ENCODE measurements around the gene PIK3R2.

PIK3R2 gene

DNA sequence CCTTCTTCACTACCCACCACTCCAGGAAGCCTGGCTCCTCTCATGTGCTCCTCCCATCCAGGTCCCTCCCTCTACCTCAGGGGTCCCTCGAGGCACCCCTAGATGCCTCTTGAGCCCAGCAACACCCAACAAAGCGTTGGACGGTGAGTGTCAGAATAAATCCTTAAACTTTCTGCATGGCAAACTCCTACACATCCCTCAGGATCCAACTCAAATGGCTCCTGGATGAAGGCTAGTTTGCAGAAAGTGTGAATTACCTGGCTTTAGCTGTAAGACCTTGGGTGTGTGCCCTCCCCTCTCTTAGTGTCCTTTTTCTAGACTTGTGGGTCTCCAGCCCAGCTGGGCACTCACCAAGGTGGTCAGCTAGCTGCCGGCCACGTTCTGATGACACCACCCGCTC lies 45.4 kb downstream of the PIK3R2 start:
- in situ Hi-C loops (cut with MboI; ENCODE audit: low sequenced_read_pairs) = no loop called here

- in situ Hi-C loops (cut with MboI; ENCODE audit: low sequenced_read_pairs) = loop anchor here (25.0 kb wide), 1 partner anchor 135 kb away; the partner anchor contains the start of gene PGPEP1
Observed at GRCh38 chr19:18202397-18202777, 49.4 kb downstream of the PIK3R2 start.

- in situ Hi-C loops (cut with MboI; ENCODE audit: low sequenced_read_pairs) = loop anchor here (25.0 kb wide), 1 partner anchor 134 kb away; the partner anchor contains the start of gene PGPEP1
Observed at GRCh38 chr19:18202778-18203407, 49.9 kb downstream of the PIK3R2 start.

DNA sequence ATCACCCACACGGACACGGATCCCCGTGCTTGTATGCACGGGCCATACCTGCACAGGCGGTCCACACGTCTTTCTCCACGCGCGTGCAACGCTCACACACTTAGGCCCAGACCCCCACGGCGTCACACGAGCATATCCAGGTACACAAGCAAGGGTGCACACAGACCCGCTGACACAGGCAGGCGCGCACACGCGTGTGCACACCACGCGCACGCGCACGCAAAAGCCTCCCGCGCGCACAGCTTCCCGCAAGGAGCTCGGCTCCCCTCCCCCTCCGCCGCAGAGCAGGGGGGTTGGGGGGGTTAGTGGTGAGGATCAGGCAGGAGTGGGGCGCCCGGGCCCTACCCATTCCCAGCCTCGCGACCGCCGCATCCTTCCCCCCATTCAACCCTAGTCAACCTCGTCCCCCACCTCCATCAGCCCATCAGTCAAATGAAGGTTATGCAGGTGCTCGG lies 50.5 kb downstream of the PIK3R2 start:
- in situ Hi-C loops (cut with MboI; ENCODE audit: low sequenced_read_pairs) = loop anchor here (25.0 kb wide), 1 partner anchor 134 kb away; the partner anchor contains the start of gene PGPEP1

DNA sequence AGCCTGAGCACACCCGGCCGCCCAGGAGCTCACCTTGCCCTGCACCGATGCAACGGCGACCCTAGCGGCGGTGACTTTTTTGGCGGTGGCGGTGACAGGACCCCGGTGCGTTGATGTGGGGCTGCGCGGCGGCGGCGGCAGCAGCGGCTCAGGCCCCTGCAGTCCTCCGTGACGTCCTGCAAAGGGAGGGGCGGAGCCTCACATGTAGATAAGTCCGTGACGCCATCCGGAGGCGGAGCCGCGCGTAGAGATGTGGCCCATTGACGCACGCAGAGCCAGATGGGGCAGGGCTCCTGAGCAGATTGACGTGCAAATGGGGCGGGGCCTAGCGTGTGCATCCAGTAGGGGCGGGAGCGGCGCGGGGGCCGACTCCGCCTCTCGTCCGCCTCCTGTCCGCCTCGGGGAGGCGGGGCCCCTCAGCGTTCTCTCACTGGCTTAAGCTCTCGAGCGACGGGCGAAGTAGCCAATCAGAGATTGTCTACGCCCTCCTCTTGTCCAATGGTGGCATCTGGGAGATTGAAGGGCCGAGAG lies 51.0 kb downstream of the PIK3R2 start, which contains the start of gene RAB3A:
TSS of gene RAB3A (minus strand) at position 180 of the 531 bp plus-strand sequence. CDS start 1,302 bp downstream, outside the sequence.
- in situ Hi-C loops (cut with MboI; ENCODE audit: low sequenced_read_pairs) = loop anchor here (25.0 kb wide), 1 partner anchor 133 kb away; the partner anchor contains the start of gene PGPEP1

DNA sequence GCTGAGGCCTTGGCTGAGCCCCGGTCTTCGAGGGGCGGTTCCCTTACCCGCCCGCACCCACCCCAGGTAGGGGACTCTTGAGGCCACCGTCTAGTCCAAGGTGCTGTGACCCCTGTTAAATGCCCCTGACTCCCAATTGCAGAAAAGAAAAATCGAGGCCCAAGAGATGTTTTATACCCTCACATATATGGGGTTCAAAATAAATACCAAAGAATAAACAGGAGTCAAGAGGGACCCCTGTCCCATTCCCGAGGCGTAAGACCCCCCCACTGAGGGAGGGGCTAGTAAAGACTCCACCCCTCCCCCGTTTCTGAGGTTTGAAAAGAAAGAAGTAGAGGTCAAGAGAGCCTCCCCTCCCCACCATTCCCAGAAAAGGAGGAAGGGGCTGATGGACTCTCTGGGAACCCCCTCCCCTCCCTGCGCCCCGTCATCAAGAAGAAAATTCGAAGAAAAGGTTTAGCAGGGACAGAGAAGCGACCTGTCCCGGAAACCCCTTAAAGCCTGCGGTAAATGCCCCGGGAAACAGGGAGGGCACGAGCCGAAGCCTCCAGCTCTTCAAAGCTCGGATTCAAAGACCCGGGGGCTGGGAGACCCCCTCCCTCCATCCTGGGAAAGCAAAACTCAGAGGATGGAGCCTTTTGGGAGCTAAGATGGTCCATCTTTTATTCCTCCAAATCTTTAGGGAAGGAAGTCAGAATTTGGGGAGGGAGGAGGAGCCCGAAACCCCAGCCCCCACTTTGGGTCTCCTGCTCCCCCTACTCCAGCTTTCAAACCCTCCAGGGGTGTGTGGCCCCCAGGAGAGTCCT lies 51.6 kb downstream of the PIK3R2 start:
- in situ Hi-C loops (cut with MboI; ENCODE audit: low sequenced_read_pairs) = loop anchor here (25.0 kb wide), 1 partner anchor 133 kb away; the partner anchor contains the start of gene PGPEP1

DNA sequence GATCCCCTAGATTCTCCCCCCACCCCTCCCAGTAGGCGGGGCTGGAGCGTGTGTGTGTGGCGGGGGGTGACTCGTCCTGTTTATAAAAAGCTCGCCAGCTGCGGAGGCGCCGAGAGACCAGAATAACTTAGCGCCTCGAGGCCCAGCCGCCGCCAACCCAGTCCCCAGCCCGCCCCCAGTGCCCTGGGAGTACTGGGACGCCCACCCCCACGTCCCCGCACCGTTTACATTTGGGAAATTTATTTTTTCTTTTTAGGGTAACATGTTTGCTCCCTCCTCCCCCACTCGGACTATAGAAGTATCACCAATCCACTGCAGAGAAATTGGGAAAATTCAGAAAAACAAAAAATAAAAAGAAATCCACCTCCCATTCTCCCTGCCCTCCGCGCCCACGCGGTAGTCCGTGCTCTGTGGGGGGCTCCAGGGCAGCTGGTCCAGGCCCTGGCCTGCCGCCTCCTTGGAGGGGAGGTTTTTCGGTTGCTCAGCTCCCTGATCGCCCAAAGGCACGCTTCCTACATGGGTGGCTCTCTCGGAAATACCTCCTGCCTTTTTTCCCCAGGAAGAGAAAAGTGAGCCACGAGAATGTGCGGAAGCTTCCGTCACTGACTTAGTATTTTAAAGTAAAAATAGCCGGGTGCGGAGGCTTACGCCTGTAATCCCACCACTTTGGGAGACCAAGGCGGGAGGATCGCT lies 52.4 kb downstream of the PIK3R2 start:
- in situ Hi-C loops (cut with MboI; ENCODE audit: low sequenced_read_pairs) = loop anchor here (25.0 kb wide), 1 partner anchor 132 kb away; the partner anchor contains the start of gene PGPEP1

- in situ Hi-C loops (cut with MboI; ENCODE audit: low sequenced_read_pairs) = loop anchor here (25.0 kb wide), 1 partner anchor 131 kb away; the partner anchor contains the start of gene PGPEP1
Observed at GRCh38 chr19:18206018-18206417, 53.1 kb downstream of the PIK3R2 start.

DNA sequence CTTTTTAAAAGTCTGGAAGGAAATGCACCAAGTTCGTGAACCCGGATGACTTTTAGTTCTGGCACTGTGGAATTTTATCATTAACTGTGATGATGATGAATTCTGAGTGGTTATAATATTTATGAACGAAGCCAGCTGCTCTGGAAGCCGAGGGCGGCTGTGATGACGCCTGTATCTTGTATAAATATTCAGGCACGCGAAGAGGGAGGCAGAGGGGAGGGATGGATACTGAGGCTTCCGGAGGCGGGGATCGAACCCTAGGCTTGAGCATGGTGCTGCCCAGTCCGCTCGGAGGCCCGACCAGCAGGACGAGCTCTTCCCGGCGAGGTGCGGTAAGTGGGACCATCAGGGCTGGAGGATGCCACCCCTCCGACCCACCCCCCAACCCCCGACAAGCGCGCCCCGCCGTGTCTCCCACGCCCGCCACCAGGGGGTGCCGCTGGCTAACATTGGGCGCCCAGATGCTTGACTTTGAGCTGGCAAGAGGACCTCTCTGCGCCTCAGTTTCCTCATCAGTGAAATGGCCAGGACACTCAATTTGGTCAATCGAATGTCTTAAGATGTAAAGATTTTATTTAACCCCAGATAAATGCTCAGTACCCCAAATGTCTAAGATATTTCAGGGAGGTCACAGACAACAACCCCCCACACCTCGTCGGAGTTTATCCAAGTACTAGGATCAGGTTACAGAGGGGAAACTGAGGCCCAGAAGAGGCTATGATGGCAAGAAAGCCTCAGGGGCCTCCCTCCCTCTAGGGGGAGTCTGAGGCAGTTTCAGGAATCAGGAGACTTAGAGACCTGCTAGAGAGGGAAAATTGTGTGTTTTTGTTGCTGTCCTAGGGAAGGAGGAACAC lies 55.4 kb downstream of the PIK3R2 start:
- in situ Hi-C loops (cut with MboI; ENCODE audit: low sequenced_read_pairs) = loop anchor here (25.0 kb wide), 1 partner anchor 129 kb away; the partner anchor contains the start of gene PGPEP1

DNA sequence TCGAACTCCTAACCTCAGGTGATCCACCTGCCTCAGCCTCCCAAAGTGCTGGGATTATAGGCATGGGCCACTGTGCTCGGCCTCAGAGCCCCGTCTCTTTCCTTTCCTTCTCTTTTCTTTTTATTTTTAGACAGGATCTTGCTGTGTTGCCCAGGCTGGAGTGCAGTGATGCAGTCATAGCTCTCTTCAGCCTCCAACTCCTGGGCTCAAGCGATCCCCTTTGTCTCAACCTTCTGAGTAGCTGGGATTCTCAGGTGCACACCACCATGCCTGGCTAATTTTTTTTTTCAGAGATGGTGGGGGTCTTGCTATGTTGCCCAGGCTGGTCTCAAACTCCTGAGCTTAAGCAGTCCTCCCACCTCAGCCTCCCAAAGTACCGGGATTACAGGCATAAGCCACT lies 56.9 kb downstream of the PIK3R2 start:
- in situ Hi-C loops (cut with MboI; ENCODE audit: low sequenced_read_pairs) = loop anchor here (25.0 kb wide), 1 partner anchor 127 kb away; the partner anchor contains the start of gene PGPEP1

- in situ Hi-C loops (cut with MboI; ENCODE audit: low sequenced_read_pairs) = loop anchor here (25.0 kb wide), 1 partner anchor 126 kb away; the partner anchor contains the start of gene PGPEP1
Observed at GRCh38 chr19:18211683-18212082, 58.7 kb downstream of the PIK3R2 start.

DNA sequence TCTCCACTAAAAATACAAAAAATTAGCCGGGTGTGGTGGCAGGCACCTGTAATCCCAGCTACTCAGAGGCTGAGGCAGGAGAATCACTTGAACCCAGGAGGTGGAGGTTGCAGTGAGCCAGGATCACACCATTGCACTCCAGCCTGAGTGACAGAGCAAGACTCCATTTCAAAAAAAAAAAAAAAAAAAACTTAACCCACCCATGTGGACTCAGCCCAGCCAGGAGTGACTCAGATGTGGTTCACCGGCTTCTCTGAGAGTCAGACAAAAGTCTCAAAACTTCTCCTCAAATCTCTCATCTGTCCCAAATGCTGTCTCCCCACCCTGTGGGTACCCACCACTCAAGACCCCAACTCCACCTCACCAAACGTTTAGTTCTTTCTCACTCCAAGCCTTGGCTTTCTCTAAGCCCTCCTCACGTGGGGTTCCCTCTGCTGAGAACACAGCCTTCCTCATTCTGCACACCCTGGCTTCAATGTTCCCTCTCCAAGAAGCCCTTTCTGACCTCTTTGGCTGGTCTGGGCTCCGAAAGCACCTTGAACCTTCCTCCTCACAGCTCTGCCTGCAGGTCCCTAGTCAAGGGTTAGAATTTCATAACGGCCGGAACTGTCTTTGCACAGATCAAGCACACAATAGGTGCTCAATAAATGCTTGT lies 61.9 kb downstream of the PIK3R2 start:
- in situ Hi-C loops (cut with MboI; ENCODE audit: low sequenced_read_pairs) = loop anchor here (25.0 kb wide), 1 partner anchor 122 kb away; the partner anchor contains the start of gene PGPEP1

DNA sequence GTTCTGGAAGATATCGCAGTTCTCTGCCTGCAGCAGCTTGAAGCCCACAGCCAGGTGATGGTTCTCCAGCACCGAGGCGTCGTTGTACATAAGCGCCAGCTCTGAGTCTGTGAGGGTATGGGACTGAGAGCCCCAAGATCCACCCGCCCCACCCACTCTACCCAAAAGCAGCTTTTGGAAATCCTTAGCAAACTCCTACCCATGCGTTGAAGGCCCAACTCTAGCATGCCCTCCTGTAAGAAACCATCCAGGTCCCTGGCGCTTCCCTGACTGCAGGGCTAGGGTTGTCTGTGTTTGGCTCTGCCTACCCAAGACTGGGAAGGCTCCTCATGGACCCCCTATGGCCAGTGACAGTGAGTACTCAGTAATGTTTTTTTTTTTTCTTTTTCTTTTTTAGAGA lies 63.8 kb downstream of the PIK3R2 start:
- in situ Hi-C loops (cut with MboI; ENCODE audit: low sequenced_read_pairs) = loop anchor here (25.0 kb wide), 1 partner anchor 121 kb away; the partner anchor contains the start of gene PGPEP1

DNA sequence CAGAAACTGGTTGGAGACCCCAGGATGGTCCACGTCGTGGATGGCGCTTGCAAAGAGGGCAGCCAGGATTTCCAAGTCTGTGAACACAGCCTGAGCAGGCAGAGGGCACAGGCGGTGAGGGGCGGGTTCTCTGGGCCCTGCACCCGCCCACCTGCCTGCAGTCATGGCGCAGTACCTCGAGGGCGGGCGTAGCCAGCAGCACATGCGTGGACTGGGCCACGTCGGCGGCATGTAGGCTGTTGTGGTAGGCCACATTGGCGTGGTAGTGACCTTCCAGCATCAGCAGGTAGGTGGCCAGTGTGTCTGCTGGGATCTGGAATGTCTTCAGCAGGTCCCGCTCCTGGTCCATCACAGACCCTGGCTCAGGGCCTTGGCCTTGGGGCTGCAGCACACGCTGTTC lies 65.2 kb downstream of the PIK3R2 start:
- in situ Hi-C loops (cut with MboI; ENCODE audit: low sequenced_read_pairs) = loop anchor here (25.0 kb wide), 1 partner anchor 119 kb away; the partner anchor contains the start of gene PGPEP1

DNA sequence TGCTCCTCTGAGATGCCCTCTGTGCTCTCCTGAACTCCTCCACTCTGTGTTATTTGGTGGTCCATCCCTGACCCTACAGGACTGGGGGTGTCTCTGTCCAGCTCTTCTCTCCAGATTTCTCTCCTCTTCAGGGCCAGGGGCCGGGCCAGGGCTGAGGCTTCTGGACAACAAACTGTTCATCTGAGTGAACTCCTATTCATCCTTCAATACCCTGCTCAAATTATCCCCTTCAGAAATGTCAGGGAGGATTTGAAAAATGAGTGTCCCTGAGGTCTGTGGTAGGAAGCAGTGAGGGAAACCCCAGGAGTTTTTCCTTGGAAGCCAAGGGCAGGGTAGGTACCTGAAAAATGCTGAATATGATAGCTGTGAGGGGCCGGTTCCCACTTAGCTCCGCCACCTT lies 65.6 kb downstream of the PIK3R2 start:
- in situ Hi-C loops (cut with MboI; ENCODE audit: low sequenced_read_pairs) = loop anchor here (25.0 kb wide), 1 partner anchor 119 kb away; the partner anchor contains the start of gene PGPEP1

Measured in HL-60/S4 treated with phorbol 12-myristate 13-acetate at 8.2 ng/mL for 4 days and 3 days (cell line).